ENCODE measurements around the gene NEK1.

NEK1 gene

GRCh38 chr4:169611991-169612870 is at the start of gene NEK1:
Gene NEK1, minus strand, starts transcription at chr4:169612583. Its CDS starts 9,953 bp downstream, at chr4:169602630.
- peak; percentile 92 for DNase-seq

- no peak for DNase-seq
Observed at GRCh38 chr4:169661761-169662160, 49.4 kb upstream of the NEK1 start.

DNA sequence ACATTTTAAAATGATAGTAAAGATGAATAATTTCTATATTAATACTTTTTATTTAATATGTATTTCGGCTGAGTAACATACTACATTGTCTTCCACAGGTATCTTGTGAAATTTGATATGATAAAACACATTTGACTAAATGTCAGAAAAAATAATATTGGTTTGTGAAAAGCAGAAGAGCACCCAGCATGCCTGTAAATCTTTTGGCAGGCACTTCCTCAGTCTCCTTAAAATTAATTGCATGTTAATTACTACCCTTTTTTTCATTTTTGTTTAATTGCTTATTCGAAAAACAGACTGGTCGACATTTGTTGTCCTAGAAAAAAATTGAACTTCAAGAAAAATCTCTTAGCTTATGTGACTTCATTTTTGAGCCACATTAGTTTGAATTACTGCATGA is 48.5 kb upstream of the NEK1 start:
- no peak for DNase-seq

DNA sequence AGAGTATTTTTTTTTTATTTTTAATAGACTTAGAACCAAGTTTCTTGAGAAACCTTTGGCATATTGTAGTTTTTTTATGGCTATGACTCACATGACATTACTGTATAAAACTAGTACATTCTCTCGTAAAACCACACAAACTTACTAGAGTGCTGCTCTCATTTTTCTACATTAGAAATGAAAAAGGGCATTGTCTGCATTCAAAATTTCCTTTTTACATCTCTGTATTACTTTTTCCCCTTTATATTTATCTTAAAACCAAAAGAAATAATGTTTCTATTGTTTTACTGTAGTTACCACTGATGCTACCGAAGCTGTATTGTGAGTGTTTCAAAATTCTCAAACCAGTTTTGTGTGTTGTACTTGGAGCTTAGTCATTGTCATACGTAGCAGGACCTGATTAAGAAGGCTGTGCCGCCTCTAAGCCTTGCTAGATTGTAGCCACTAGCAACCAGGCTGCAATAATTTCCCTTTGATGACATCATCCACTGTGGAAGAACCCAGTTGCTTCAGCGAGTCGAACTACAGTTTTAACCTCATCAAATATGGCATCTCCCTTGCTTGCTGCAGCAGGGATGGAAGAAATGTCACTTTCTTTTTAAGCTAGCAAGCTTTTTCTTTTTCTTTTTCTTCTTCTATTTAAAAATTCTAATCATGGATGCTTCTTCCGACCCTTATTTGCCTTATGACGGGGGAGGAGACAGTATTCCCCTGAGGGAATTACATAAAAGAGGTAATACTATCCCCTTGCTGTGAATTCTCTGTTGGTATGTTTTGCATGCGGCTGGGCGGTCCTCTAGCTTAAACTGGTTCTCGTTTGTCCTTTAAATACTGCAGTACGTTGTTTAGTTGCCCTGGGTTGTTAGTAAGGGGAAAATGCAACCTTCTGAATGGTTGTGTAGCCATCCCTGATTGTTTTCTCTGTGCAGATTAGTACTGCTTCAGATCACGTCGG is 47.6 kb upstream of the NEK1 start:
- peak; percentile 97 for DNase-seq

GRCh38 chr4:169658975-169659715 is 46.8 kb upstream of the NEK1 start:
- DNase-seq: peak; percentile 33

GRCh38 chr4:169658196-169658595 is 45.8 kb upstream of the NEK1 start:
- peak; percentile 67 for DNase-seq

DNA sequence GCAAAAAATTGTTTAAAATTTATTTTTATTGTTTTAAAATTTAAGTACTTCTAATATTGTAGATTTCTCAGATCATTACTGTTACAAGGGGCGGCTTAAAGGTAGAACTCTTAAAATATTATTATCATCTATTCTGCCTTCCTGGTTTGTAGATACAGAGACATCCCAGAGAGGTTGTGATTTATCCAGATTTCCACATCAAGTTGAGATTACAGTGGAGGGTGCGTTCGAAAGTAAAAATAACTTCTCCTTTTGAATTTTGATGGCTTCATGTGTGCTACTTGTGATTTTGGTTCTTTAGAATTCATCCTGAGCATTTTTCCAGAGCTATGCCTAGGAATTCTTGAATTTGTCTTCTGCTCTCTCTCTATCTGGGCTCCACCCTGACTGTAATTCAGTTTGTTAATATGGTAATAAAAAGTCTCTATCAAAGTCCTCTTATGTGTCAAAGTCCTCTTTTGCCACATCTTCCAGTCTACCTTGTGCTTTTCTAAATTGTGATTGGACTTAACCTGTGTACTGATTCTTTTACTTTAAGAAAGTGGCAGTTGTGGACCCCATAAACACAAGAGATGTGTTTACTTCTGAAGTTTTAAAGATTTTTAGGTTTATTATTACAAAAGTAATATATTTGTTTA is 45.2 kb upstream of the NEK1 start:
- DNase-seq: peak; percentile 16

DNA sequence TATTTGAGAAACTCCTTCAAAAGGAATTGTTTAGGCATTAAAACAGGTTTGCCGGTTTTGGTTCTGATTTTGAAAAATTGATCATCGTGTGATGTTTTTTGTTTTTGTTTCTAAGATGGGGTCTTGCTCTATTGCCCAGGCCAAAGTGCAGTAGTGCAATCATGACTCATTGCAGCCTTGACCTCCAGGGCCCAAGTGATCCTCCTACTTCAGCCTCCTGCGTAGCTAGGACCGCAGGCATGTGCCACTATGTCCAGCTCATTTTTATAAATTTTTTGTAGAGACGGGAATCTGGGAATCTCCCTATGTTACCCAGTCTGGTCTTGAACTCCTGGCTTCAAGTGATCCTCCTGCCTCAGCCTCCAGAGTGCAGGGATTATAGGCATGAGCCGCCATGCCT is 43.0 kb upstream of the NEK1 start:
- no peak for DNase-seq

DNA sequence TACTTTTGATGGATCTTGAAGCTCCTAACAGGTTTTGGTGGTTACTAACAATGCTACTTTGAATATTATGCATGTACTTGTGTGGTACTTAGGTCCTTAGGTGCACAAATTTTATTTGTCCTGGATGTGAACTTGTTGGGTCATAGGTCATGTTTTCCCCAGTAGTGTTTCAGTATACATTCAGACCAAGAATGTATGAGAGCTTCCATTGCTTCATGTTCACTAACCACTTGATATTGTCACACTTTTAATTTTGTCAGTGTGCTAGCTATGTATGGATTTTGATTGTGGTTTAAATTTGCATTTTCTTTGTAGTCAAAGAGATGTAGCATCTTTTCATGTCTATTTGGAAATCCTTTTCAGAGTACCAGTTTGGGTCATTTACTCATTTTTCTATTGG is 40.2 kb upstream of the NEK1 start:
- no peak for DNase-seq

GRCh38 chr4:169650227-169650936 is 38.0 kb upstream of the NEK1 start:
- DNase-seq: no peak

GRCh38 chr4:169649545-169650226 is 37.3 kb upstream of the NEK1 start:
- no peak for DNase-seq

DNA sequence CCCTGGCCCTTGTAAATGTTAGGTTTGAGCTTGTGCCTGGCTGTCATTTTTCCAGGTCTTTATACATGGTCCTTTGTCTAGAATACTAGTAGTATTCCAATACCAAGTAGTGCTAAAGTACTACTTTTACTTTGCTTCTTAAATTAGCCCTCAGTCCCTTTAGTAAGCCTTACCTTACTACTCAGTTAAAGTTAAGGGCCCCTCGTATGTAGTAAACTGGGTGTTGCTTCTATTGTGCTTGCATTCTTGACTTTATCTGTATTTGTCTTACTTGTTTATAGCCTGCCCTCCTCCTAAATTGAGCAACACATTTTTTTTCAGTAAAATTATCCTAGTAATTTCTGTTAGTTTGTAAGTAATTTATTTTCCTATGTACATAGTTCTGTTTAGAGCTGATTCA is 33.2 kb upstream of the NEK1 start:
- no peak for DNase-seq

- no peak for DNase-seq
Observed at GRCh38 chr4:169644802-169645201, 32.4 kb upstream of the NEK1 start.

GRCh38 chr4:169640261-169640870 is 28.0 kb upstream of the NEK1 start:
- DNase-seq: no peak

DNA sequence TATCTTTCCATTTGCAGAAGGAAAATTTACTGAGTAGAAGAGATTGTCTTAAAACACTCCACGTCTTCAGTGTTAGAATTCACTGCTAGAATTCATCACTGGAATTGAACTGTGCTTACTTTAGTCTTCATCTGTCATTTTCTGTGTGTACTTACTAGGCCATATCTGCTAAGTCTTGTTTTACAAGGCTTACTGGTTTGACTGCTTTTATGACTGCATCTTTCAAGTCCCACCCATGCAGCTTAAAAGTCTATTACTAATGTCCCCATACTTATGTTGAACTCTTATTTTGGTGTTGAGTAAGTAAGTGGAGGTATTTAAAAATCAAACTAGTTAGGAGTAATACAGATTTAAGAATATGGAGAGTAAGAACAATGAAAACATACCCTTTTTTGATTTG is 22.6 kb upstream of the NEK1 start:
- DNase-seq: peak; percentile 62

DNA sequence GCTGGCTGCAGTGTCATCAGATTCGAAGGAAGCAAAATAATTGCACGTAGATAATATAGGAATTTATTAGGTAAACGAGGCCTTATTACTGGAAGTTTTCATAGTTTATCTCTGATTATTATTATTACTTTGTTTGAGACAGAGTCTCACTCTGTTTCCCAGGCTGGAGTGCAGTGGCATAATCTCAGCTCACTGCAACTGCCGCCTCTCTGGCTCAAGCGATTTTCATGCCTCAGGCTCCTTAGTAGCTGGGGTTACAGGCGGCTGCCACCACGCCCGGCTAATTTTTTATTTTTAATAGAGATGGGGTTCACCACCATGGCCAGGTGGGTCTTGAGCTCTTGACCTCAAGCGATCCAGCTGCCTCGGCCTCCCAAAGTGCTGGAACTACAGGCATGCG is 20.5 kb upstream of the NEK1 start:
- no peak for DNase-seq

GRCh38 chr4:169630069-169630468 is 17.7 kb upstream of the NEK1 start:
- no peak for DNase-seq

DNA sequence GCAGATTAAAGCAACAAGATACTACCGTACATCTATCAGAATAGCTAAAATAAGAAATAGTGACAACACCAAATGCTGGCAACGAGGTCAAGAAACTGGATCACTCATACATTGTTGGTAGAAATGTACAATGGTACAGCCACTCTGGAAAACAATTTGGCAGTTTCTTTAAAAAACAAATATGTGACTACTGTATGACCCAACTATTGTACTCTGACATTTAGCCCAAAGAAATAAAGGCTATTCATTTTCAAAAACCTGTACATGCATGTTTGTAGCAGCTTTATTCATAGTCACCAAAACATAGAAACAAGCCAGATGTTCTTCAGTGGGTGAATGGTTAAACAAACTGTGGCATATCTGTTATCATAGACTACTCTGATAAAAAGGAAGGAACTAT is 16.2 kb upstream of the NEK1 start:
- no peak for DNase-seq

- DNase-seq: no peak
Observed at GRCh38 chr4:169627307-169627706, 14.9 kb upstream of the NEK1 start.

Data from DMS53 (cell line).